ENCODE results near the gene MEA1.
"Not testable (repeated sequence)": the region's sequence is repeated elsewhere in the genome, so short reads cannot be mapped to it uniquely, and the experiment has no call there.

MEA1 gene

GRCh38 chr6:43006251-43006650 is 7.5 kb downstream of the MEA1 start:
- DNase-seq, result no peak

DNA sequence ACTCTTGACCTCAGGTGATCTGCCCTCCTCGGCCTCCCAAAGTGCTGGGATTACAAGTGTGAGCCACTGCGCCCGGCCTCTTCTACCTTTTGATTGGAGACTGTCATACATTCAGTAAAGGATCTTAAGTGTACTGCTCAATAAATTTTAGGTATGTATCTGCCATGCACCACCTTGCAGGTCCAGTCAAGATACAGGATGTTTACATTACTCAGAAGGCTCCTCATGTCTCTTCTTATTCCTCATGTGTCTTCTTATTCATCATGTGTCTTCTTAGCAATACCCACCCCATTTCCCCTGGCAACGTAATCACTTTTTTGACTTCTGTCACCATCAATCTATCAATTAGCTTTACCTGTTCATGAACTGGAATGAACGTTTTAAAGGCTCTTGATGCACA is 7.9 kb downstream of the MEA1 start:
- no peak for DNase-seq

- no peak for DNase-seq
Measured at GRCh38 chr6:43001843-43002242, 11.9 kb downstream of the MEA1 start.

DNA sequence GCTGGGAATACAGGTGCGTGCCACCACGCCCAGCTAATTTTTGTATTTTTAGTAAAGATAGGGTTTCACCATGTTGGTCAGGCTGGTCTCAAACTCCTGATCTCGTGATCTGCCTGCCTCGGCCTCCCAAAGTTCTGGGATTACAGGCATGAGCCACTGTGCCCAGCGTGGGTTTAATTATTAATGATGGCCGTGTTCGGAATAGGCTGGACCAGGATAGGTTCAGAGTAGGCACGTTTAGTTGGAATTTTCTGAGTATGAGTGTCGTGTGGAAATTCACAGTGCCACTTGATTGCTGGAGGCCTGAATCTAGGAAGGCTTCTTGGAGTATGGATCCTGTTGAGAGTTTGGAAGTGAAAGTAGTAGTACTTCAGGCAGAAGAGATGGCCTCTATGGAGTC is 15.5 kb downstream of the MEA1 start:
- DNase-seq, result not testable (repeated sequence)

- no peak for DNase-seq
Measured at GRCh38 chr6:42996513-42996912, 17.2 kb downstream of the MEA1 start.

DNA sequence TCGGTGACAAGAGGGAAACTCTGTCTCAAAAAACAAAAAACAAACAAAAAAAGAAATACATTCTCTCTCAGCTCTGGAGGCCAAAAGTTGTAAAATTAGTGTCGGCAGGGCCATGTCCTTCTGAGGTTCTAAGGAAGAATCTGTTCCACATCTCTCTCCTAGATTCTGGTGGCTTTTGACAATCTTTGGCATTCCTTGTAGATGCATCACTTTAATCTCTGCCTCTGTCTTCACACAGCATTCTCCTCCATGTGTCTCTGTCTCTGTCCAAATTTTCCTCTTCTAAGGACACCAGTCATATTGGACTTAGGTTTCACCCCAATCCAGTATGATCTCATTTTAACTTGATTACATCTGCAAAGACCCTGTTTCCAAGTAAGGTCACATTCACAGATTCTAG is 20.3 kb downstream of the MEA1 start:
- DNase-seq, result no peak

DNA sequence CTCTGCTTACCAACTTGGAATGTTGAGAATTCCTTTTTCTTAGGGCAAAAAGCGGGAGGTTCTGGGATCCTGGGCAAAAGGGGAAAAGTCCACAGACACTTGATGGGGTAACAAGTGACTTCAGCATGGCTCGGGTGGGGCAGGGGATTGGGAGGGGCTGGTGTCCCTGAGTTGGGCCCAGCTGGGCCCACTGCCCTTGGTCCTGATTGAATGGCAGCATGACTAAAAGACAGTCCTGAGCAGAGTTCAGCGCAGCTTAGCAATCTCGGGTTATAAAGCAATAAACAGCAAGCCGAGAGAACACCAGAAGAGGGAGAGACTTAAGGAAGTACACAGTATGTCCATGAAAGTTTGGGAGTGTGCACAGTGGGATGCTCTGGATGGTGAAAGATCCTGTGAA is 23.8 kb downstream of the MEA1 start:
- no peak for DNase-seq

DNA sequence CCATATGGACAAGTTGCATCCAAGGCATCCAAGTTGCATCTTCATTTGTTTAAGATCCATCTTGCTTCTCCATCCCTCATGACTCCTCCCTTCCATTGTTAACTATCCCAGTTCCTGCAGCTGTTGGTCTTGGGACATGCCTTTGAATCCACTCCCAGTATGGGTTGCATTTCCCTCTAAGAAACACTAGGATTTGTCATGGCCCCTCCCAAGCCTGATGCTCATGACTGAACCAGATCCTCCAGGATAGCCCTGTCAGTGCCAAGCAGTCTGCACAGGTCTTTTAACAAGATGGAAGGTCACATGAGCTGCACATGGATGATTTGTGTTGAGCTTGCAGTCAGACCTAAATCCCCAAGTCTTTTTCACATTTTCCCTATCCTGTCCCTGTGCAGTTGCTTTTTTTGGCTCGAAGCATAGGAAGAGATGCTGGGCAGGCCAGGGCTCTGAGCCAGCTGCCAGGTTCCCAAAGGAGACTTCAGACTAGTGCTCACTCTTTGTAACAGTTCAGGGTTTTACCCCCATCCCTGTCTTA is 25.2 kb downstream of the MEA1 start:
- DNase-seq, result no peak

DNA sequence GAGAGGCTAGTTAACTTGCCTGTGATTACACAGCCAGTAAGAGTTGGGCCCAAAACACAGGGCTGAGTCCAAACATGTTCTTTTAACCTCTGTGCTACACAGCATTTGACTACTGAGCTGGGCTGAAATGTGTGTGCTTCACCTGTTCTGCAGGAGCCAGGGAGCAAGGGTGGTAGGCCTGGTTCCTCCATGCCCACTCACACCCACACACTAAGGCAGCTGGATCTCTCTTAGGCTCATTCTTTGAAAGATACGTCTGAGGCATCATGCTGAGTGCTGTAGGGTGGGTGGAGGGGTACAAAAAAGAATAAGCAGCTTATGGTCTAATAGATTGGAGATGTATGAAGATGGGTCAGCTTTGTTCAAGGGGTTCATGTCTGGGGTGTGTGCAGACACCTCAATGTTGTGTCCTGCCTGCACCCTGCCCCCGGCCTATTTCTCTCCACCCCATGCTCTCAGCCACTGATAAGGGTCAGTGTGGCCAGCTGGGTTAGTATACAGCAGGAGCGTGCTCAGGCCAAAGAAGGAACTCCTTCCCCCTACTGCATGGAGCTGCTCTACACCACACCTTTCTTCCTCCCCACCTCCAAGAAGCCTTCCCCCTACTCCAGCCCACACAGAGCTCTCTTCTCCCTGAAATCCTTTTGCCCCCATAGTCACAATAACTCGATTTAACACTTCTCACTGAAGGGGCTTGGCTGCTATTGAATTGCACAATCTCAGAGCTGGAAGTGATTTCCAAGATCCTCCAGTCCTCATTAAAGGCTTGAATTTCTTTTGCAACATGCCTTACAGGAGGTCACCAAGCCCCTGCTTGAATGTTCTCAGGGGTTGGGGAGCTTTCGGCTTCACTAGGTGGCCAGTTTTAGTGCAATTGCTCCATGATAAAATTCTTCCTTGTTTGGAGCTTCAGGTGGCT is 26.0 kb downstream of the MEA1 start:
- no peak for DNase-seq

DNA sequence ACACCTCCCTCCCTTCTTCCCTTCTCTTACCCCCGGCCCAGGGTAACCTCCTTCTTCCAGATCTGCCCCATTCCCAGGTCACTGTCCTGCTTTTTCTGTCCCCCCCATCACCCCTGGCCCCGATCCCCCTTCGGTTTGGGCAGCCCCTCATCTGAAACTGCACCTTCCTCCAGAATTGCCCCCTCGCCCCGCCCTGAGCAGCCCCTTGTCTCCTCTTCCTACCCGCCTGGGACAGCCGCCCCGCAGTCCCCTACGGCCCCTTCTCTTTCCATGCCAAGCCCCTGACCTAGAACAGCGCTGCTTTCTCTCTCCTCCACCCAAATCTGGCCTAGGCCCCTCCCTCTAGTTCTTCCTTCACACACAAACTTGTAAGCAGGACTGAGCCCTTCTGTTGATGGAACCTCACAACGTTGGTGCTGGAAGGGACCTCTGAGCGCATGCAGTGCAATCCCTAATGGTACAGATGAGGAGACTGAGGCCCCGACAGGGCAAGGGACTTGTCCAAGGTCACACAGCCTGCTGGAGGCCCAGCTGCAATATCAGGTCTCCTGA is 28.7 kb downstream of the MEA1 start:
- no peak for DNase-seq

DNA sequence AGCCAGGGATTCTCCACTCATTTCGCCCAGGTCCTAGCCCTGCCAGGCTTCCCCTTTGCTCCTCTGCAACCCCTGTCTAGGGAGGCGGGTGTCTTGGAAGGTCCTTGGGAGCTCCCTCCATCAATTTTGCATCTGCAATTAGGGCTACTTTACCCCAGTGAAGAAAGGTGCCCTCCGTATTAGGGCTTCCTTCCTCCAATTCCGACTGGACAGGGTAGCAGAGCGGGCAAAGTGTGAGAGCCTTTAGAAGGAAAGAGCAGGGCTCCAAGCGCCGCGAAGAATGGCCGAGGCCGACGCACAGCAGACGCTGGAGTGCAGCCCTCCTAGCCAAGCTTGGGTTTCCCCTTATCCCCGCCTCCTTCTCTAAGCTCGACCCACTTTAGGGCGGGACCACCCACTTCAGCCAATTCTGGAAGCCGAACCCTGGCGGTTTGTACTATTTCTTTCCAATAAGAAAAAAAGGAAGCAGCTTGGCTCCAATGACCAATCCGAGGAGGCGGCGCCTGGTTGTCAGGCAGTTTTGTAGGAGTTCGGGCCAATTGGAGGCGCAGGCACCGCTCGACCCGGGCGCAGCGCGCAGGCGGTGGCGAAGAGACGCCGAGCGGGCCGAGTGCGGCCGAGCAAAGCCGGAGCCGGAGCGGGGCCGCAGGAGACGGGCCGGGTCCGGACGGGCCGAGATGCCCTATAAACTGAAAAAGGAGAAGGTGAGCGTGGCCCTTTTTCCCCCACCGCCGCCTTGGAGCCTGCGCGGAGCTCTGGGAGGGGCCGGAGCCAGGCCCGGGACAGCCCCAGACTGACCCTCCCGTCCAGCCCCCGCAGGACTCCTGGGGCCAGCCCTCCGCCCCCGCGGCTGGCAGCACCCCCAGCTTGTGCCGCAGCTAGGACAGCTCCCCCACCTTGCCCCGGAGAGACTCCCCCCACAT is 29.5 kb downstream of the MEA1 start, which contains the start of gene PPP2R5D:
Gene PPP2R5D, plus strand, starts transcription at position 570 of the 923 bp plus-strand sequence. Its CDS starts 108 bp downstream, at position 678.
- DNase-seq, result peak; percentile 98 to 99

DNA sequence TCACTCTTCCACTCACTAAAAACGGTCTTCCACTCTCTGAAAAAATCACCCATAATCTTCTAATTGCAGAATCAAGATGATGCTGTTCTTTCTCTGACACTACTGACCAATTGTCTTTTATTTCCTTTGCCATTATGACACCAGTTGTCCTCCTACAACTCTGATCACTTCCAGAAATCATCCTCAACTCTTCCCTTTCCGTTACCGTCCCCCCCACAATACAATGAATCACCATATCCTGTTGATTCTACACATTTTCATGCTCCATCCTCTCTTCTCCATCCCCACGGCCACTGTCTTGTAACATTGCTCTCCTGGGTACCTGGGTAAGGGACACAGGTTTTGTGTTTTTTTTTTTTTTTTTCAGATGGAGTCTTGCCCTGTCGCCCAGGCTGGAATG is 31.9 kb downstream of the MEA1 start:
- DNase-seq, result no peak

- no peak for DNase-seq
Measured at GRCh38 chr6:42979523-42980177, 34.1 kb downstream of the MEA1 start.

GRCh38 chr6:42978839-42979522 is 34.8 kb downstream of the MEA1 start, which contains the start of gene PEX6:
Gene PEX6, minus strand, starts transcription at chr6:42979181. Its CDS starts 31 bp downstream, at chr6:42979150.
- peak; percentile 74 to 82 for DNase-seq

DNA sequence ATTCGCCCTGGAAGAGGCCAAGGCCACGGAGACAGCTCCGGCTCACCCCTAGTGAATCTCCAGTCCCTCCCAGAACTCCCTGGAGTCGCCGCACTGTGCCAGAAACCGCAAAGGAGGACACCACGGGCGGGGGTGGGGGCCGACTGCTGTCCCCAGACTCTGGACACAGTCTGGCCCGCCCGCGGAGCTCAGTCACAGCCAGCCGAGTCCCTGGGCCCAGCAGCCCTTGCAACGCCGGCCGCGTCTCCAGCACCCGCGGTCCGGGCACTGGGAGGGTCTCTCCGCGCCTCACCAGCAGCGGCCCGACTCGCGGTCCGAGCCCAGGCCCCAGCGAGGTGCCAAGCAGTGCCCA is 35.3 kb downstream of the MEA1 start:
- DNase-seq, result peak; percentile 37 to 40

- no peak for DNase-seq
Measured at GRCh38 chr6:42974919-42975505, 38.7 kb downstream of the MEA1 start.

GRCh38 chr6:42973926-42974325 is 39.8 kb downstream of the MEA1 start:
- peak; percentile 52 to 92 for DNase-seq

GRCh38 chr6:42971746-42972327 is 41.9 kb downstream of the MEA1 start:
- DNase-seq, result no peak

- DNase-seq, result peak in 1 of 2 donors; percentile 17
Measured at GRCh38 chr6:42970871-42971612, 42.7 kb downstream of the MEA1 start.

- no peak for DNase-seq
Measured at GRCh38 chr6:42969934-42970333, 43.8 kb downstream of the MEA1 start.
